ENCODE data around the gene MMS19. TPM values are rescaled to one million over a fixed set of nuclear protein-coding genes. Genes with fewer than 3 reads are reported as not detected.

MMS19 gene
- total RNA-seq, 1 donor from 2014 or later = 108 TPM

DNA sequence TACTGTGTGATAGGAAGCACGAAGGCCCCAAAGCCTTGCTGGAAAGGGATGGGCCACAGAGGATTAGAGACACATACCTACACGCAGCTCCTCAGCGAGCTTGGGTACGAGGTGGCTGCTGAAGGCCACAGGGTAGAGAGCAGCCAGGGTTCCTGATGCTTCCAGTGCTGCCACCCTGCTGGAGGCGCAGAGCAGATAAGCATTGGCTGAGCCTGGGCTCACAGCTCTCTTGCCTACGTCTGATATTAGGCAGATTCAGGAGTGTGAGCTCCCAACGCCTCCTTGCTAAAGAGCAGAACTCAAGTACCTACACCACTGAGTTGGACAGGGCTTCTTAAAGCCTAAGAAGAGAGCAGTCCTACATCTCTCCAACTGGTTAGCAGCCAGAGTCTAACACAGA is 32.2 kb downstream of the MMS19 start:
- H3K4me3 ChIP-seq (ENCODE audit: low read depth, low read length) = no peak overlapping the region
- TF ChIP-seq, protein P1, sequence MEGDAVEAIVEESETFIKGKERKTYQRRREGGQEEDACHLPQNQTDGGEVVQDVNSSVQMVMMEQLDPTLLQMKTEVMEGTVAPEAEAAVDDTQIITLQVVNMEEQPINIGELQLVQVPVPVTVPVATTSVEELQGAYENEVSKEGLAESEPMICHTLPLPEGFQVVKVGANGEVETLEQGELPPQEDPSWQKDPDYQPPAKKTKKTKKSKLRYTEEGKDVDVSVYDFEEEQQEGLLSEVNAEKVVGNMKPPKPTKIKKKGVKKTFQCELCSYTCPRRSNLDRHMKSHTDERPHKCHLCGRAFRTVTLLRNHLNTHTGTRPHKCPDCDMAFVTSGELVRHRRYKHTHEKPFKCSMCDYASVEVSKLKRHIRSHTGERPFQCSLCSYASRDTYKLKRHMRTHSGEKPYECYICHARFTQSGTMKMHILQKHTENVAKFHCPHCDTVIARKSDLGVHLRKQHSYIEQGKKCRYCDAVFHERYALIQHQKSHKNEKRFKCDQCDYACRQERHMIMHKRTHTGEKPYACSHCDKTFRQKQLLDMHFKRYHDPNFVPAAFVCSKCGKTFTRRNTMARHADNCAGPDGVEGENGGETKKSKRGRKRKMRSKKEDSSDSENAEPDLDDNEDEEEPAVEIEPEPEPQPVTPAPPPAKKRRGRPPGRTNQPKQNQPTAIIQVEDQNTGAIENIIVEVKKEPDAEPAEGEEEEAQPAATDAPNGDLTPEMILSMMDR (conservative IDR thresholded peaks at IDR 0.05; ENCODE audit: low read depth, low read length) = no peak
- no peak for DNase-seq (ENCODE audit: low read depth)

DNA sequence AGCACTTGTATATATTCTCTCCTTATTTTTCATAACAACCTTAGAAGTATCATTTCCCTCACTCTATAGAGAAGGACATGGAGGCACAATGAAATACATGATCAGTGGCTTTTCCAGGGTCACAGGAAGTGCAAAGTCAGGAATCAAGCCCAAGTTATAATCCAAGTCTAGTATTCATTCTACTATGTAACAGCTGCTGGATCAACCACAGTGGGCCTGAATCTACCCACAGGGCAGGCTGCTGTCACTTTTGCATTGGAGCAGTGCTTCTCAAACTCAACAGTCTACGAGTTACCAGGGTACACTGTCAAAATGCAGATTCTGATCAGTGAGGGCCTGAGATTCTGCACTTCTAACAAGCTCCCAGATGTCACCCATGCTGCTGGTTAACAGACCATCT is 34.0 kb downstream of the MMS19 start:
- TF ChIP-seq, protein P1 (conservative IDR thresholded peaks at IDR 0.05; ENCODE audit: low read depth, low read length) = no peak
- H3K4me3 ChIP-seq (ENCODE audit: low read depth, low read length) = no peak overlapping the region
- DNase-seq (ENCODE audit: low read depth) = no peak

DNA sequence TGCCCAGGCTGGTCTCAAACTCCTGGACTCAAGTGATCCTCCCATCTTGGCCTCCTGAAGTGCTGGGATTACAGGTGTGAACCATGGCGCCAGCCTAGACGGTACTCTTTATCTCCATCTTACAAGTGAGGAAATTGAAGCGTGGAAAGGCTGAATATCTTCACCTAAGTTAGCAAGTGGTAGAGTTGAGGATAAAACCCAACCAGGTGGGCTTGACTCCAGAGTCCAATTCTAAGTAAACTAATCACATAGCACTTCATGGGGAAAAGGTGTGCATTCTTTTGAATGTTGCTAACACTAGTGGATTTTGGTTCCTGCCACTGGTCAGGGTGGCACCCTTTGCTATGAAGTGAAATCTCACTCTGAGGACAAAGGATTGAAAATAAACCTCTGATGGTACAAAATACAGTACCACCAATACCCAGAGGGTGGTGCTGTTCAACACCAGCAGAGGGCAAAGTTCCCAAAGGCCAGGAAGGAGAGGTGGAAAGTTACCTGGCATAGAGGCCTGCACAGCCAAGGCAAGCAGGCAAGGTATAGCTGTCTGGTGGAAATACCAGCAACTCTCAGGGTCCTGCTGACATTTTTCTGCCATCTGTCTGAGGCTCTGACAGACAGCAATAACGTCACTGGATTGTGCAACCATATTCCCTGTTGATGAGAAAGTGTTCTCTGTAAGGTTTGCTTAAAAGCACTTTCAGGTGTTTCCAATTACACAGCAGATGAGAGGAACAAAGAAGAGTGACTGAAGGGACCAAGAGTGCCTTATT is 34.7 kb downstream of the MMS19 start:
- no peak overlapping the region for H3K4me3 ChIP-seq (ENCODE audit: low read depth, low read length)
- DNase-seq (ENCODE audit: low read depth) = no peak
- TF ChIP-seq, protein P1 (conservative IDR thresholded peaks at IDR 0.05; ENCODE audit: low read depth, low read length) = peak; percentile 93

DNA sequence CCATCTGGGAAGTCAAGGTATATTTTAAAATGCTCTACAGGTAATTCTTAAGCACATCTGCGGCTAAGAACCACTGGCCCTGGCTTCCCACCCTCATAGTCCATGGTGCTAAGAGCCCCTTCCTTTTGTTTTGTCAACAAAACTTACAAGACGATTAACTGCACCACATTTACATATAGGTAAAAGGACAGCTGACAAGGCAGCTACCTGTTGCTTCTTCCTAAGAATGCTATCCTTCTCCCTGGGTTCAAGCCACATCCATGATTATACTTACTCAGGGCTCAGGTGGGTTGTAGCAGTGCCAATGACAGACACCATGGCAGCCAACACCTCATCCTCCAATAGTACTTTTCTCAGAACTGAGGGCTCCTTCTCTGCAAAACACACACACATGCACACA is 35.9 kb downstream of the MMS19 start:
- H3K4me3 ChIP-seq (ENCODE audit: low read depth, low read length) = no peak overlapping the region
- no peak for DNase-seq (ENCODE audit: low read depth)

DNA sequence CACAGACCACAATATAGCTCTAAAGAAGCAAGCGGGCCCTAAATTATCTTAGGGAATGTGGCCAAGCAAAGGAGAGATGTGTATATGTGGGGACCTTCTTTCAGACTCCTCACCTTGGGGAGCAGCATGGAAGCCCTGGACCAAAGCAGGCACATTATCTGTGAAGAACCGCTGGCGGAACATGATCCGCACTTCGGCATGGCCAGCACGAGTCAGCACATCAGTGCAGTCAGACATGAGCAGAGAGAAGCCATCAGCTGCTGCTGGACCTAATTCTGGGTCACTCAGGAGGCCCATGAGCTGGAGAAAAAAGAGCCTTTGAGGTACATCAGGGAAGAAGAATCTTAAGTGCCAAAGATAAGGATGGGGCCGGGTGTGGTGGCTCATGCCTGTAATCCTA is 38.3 kb downstream of the MMS19 start:
- H3K4me3 ChIP-seq (ENCODE audit: low read depth, low read length) = no peak overlapping the region
- DNase-seq (ENCODE audit: low read depth) = no peak
- TF ChIP-seq, protein P1 (conservative IDR thresholded peaks at IDR 0.05; ENCODE audit: low read depth, low read length) = no peak

More for the DNA sequence above, 35.9 kb downstream of the MMS19 start:
- TF ChIP-seq, protein P1 (conservative IDR thresholded peaks at IDR 0.05; ENCODE audit: low read depth, low read length) = no peak

DNA sequence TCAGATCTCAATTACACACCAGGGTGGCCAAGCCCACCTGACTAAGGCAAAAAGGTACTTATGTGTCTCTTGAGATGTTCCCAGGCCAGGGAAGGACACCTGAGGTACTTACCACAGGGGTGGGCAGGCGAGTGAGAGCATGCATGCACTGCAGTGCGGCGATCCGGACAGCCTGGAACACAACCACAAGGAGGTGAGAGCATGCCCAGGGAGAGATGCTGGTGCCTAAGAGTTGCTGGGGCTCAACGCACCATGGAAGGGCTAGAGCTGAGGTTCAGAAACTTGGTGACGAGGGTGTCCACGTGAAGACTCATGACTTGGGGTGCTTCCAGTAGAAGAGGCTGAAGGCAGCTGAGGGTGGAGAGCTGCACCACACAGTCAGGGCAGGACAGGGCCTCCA is 39.1 kb downstream of the MMS19 start:
- TF ChIP-seq, protein P1 (conservative IDR thresholded peaks at IDR 0.05; ENCODE audit: low read depth, low read length) = no peak
- DNase-seq (ENCODE audit: low read depth) = no peak
- H3K4me3 ChIP-seq (ENCODE audit: low read depth, low read length) = no peak overlapping the region

DNA sequence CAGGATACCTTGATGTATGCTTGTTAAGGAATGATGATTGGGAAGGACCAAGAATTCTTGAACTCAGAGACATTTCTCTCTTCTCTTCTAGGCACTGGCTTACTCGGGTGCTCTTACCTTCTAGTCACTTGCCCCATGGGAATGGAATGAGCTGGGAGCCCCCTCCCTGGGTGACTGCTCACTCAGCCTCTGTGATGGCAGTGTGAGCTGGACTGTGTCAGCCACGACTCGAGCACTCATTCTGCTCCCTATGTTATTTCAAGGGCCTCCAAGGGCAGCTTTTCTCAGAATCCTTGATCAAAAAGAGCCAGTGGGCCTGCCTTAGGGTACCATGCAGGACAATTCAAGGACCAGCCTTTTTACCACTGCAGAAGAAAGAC is 41.5 kb downstream of the MMS19 start:
- TF ChIP-seq, protein P1 (conservative IDR thresholded peaks at IDR 0.05; ENCODE audit: low read depth, low read length) = no peak
- no peak for DNase-seq (ENCODE audit: low read depth)

More for the DNA sequence above, 41.5 kb downstream of the MMS19 start:
- no peak overlapping the region for H3K4me3 ChIP-seq (ENCODE audit: low read depth, low read length)
